D341Med (cell line): ENCODE measurements around the gene SEMA3D.

Source experiments
- DNase-seq: peaks from one replicate; pipeline ENCODE4 v3.0.0; 2012; ENCODE audit warnings: low spot score

SEMA3D gene

DNA sequence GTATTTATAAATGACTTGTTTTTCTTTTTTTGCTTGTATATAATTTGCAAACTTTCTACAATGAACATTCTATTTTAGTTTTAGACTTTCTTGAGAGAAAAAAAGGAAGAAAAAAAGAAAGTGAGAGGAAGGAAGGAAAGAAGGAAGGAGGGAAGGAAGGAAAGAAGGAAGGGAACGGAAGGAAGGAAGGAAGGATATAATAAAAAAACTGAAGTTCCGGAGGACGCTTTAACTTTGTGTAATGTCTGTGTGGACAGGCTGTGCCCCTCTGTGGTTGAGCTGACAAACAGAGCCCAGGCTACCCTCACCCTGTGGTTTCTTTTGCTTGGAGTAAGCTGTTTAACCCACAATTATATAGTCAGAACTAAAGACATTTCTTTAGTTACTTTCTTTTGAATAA is 108.7 kb downstream of the SEMA3D start:
- no peak for DNase-seq

DNA sequence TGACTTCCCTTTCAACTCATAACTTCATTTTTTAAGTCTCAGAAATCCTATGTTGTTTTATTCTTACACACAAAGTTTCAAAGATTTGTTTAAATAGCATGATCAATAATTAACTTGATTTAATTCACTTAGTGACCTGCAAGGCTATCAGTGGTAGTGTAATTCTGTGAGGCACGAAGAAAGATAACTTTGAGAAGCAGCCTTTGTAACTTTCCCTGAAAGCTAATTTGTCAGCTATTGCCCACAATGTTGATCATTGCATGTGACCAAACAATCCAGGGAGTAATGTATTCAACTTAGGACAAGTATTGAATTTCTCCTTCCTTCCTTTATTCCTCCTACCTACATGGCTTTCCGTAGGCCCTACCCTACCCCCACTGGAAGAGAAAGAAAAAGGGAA is 111.0 kb downstream of the SEMA3D start:
- no peak for DNase-seq

DNA sequence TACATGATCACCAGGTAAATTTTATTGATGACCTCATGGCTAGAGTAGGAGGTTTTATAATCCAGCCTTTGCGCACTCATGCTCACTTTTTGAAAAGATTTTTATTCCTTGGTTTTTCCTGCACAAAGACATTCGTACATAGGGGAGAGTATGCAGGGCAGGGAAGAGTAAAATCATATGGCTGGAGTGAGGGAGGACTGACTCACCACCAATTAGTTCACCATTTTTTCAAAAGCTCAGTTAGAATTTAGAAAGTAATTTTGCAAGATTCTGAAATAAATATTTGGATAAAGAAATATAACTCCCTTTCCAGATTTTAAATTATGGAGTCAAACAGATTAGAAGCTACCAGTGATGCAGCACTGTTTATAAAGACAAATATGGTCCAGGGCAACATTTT is 111.9 kb downstream of the SEMA3D start:
- DNase-seq = no peak

DNA sequence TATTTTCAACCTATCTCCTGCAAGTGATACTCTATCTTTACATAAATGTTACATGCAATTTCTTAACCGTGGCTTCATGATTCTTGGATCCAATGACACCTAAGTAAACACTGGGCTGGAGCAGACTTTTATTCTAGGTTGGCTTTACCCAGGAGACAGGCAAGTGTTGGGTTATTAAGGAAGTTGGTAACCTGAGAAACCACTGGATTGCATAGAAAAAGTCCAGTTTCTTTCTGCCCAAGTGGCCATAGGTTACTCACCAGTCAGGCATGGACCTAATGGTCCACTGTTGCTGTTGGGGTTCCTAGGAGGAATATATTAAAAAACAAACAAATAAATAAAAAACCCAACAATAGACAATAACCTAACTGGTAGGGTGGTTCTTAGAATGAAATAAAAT is 112.8 kb downstream of the SEMA3D start:
- DNase-seq = no peak

DNA sequence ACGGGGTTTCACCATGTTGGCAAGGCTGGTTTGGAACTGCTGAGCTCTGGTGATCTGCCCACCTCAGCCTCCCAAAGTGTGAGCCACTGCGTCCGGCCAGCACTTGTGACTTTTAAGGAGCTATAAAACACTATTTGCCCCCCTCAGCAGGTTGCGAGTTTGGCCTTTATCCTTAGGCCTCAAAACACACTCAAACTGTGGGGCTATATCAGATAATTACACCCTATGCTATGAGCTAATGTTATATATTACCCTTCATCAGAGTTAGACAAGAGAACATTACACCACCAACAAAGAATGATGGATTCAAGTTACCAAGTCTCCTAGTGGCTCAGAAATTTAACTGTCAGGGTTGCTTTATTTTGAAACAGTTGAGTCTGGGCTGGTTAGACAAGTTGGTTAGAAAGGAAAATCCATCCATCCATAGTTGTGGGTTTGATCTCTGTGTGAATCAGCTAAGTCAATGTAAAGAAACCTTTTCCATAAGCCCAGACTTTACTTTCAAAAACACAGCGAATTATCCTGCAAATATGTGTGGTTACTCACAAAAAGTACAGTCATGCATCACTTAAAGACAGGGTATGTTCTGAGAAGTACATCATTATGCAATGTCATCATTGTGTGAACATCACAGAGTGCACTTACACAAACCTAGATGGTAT is 115.8 kb downstream of the SEMA3D start:
- DNase-seq = no peak

DNA sequence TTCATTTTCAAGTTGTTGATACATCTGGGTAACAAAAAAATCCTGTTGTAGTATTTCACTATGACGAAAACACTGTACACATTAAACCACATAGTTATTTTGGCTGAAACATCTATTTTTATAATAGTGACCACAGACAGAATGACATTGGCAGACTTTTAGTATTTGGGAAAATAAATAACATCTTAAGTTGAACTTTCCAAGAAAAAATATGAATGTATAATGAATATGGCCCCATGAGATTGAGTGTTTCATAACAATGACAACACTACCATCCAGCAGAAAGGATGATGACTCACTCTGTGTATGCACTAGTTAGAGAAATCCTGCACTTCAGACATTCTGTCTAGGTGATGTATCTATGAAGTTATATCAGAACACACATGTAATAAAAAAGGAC is 118.1 kb downstream of the SEMA3D start:
- no peak for DNase-seq

DNA sequence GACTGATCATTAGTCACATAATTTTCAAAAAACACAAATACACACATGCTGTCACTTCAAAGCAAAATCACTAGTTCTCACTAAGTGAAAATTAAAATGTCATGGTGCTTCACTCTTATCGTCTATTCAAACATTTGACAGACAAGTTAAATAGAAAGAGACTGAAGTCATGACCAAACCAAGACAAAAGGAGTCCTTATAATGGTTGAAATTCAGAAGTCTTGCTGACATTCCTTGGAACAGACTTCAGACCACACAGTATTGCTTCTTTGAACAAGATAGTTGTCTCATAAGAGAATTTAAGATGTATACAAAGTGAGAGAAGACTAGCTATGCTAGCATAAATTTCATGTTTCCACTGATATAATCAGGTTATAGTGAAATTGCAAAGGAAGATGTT is 119.5 kb downstream of the SEMA3D start:
- no peak for DNase-seq

DNA sequence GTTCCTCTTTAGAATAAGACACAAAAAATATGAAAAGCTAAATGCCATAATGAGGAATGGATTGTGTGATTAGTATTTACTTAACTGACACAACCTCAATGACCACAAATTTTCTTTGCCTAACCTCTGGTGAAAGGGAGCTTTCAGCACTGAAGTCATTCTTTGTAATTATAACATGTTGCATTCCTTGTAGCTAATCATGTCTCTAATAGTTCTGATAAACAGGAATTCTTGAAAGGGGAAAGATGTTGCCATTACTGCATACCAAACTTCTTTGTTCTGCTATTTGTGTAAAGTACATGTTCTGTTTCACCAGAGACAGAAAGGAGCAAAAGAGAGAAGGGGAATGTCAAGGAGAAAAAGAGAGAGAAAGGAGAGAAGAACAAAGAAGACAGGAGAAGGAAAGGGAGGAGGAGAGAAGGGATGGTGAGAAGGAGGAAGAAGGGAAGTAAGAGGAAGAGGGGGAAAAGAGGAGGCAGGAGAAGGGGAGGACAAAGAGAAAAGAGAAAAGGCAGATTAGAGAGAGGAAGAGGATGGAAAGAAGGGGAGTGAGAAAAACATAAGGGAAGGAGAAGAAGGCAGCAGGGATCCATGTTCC is 120.9 kb downstream of the SEMA3D start:
- no peak for DNase-seq

DNA sequence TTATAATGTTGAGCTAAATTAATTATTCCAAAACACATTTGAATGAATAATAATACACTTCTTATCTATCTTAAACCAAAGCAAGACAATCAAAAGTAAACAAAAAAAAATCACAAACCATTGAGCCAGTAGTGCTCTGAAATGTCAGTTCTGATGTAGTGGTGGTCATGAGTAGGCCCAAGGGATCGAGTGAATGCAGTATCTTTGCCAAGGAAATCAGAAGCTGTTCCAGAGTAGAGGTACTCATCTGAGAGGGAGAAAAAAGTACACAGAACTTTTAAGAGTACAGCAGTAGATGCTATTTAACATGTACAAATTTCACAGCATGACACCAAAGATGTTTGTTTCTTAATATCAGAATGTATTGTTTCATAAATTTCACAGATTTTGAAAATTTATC is 121.5 kb downstream of the SEMA3D start:
- no peak for DNase-seq

DNA sequence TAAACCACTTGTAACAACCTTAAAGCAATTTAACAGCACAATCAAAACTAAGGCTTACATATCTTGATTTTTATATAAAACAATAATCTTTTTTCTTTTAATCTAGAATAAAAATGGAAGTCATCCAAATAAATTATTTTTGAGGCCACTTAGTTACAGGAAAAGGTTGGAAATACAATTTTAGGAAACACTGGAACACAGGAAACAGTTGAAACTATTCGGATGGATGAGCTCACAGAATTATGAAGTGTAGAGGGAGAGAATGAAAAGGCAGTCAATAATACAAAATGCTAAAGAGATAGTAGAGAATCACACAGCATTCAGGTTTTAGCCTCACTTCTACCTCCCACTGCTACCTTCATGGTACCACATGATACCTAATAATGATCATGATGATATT is 124.2 kb downstream of the SEMA3D start:
- DNase-seq = no peak

DNA sequence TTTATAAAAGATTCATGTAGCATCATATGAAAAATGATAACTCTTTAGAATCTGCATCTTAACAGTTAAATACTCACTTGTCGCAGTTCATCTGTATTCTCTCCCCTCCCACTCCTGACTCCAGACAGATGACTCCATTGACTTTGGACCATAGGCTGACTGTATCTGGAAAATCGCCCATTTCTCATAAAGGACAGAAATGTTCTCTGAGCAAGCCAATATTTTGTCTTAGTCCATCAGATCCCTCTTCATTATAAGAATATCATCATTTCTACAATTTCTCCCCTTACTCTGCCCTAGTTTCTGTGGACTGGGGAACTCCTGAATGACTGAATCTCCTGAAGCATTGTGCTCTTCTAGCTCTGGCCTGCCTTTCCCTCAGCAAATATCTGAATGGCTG is 125.4 kb downstream of the SEMA3D start:
- no peak for DNase-seq

DNA sequence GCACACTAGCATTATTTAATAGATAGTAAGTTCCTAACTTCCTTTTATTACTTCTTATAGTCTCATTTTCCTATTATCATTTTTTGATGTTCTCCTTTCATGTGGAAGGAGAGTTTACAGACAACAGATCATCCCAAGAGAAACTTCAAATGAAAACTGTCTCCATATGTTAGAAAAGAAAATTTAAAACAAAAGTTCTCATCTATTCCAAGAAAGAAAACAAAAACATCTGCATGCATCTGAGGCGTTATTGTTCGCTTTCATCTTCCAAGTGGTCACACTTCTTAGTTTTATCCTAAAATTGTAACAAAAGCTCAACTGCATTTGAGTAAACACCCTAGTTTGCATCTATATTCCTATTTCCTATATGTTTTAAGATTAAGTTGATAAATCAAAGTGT is 126.2 kb downstream of the SEMA3D start:
- DNase-seq = no peak

DNA sequence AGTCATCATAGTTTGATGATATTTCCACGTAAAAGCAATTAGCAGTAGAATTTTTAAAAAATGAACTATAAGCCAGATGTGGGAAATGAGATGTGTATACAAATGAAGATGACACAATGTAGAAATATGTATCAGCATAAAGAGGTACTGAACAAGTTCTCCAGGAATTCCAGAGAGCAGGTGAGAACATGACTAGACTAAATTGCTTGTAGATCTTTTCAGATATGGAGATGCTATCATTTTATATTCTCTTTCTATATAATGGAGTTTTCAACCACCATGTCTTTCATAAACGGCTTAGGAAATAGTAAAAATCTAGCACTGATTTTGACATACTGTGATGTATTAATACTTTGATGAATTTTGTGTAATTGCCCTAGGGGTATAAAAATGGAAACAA is 130.9 kb downstream of the SEMA3D start:
- DNase-seq = no peak

DNA sequence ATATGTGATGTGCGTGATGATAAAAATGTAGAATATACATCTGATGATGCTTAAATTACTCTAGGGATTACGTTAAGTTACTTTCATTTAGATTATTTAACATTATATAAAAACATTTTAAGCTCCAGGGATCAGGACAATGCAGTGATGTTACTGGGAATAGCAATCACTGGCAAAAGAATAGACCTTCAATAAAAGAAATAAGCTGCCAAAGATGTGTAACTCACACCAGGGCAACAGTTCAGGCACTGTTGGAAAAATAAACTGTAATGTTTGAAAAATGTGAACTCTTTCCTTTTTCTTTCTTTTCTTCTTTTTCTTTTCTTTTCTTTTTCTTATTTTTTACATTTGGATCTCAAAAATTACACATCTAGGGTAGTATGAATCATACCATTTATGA is 131.7 kb downstream of the SEMA3D start:
- no peak for DNase-seq

DNA sequence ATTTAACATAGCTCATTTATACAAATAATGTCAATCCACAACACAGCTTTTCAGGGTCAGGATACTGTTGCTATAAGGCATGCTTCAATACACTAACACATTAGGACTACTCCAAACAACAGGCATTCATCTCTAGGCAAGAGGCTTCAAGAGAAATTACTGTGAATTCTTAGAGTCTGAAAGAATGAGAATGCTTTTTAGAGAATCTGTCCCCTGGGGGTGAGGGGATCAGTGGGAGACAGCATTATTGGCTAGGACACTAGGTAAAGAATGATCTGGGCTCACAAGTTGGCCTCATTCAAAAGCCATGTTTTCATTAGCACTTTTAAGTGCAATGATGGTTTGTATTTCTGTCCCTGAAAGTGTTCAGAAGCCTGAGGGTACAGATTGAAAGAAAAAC is 132.6 kb downstream of the SEMA3D start:
- no peak for DNase-seq

DNA sequence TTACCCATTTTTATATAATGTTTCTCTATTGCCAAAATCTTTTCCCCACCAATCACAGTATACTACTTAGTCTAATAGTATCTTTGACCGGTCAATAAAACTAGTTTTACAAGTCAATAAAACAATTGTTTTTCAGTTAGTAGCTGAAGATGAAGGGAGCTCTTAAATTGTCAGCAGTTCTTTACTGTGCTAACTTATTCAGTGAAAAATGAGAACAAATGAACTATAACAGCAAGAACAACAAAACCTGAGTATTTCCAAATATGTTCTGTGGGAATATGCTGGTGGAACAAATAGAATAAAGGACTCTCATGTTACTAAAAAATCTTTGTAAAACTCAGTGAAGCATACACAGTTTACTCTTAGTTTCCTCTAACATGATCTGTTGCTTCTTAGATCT is 134.0 kb downstream of the SEMA3D start:
- DNase-seq = no peak

DNA sequence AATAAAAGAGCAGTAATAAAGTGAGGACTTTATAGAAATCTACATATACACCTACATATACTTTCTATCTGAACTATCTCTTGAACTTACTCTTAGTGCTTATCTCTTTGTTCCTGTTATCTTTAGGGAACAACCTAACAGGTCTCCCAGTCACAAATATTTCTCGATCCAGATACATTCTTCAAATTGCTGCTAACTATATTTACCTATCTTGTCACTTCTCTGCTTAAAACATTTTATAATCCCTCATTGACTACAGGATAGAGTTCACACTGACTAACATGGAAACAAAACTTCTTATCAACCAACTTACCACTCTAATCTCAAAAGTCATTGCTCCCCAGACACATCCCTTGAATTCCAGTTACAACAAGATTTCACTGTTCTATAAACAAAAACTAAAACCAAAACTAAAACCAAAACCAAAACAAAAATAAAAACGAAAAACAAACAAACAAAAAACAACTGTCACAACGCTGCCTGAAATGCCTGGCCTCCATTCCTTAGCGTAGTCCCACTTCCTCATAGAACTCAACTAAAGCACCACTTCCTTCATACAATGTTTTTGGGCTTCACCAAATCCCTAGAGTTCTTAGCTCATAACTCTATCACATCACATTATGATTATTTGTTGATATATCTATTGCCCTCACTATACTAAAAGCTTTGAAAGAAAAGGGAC is 134.7 kb downstream of the SEMA3D start:
- no peak for DNase-seq

DNA sequence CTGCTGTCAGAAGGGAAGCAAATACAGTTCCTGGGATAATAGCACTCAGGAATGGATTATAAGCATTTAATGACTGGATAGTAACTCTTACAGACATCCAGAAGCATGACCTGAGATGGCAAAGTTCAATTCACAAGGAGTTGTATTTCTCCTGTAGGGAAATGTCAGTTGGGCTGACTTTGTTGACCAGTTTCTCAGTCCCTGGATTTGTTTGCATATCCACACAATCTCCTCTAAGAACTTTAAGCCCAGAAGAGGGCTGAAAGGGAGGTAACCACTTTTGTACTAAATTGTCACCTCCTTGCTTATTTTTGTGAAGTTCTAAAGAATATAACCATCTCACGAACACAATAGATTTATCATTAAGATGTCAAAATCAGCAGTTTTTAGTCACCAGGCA is 140.3 kb downstream of the SEMA3D start:
- DNase-seq = no peak

DNA sequence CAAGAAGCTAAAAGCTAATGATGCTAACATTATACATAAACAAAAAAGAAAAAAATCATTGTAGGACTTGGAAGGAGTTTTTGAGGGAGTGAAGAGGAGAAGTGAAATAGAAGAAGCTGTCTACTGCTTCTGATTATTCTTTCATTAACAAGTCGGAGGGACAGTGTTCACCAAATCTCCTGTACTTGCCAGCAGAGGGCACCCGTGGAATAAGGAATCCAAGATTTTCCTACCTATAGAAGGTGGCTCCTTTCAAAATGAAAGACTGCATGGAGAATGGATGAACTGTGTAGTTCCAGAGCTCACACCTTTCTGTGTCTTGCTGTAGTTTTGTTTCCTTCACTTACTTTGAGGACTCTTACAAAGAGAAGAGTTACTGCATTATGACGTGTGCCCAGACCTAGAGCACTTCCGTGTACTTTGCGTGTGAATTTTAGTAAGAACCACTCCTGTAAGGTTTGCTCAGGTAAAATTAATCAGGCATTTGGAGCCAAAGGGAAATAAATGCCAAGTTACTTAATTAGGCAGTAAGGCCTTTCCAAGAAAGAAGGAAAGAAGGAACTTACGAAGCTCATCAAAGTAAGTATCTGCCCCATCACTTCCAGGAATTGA is 145.1 kb downstream of the SEMA3D start:
- peak; percentile 53 for DNase-seq

DNA sequence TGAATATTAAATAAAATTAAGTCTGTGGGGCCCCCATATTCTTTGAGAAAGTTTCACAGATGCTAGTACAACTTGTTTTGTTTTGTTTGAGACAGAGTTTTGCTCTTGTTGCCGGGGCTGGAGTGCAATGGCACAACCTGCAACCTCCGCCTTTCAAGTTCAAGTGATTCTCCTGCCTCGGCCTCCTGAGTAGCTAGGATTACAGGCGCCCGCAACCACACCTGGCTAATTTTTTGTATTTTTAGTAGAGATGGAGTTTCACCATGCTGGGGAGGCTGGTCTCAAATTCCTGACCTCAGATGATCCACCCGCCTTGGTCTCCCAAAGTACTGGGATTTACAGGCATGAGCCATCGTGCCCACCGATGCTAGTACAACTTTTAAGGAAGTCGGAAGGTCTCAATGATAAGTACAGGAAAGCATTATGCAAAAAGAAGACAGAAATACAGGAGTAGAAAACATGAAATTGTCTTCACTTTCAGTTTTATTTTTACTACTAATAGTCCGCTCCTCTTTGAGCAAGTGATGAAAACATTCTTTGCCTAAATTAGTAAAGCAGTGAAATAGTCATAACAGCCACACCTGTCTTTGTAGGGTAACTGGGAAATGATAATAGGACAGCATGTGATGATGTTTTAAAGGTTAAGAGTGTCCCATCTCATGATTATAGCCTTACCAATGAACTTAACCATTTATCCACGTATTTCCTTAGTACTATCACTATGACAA is 147.5 kb downstream of the SEMA3D start:
- DNase-seq = no peak

DNA sequence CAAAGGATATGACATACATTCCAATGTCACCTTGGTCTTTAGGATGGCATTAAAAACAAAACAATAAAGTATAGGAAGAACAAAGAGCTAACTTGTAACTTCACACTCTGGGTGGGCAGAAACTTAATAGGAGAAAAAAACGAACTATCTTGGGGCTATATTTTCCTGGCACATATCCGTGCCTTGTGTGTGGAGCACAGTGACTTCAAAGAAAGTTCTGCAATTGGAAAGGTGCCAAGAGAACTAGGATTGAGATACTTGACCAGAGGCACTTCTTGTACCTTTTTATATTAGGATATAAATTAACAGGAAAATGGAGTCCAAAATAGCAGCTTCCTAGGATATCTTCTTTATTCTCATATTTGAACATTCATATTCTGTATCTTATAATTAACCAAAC is 148.4 kb downstream of the SEMA3D start:
- no peak for DNase-seq

DNA sequence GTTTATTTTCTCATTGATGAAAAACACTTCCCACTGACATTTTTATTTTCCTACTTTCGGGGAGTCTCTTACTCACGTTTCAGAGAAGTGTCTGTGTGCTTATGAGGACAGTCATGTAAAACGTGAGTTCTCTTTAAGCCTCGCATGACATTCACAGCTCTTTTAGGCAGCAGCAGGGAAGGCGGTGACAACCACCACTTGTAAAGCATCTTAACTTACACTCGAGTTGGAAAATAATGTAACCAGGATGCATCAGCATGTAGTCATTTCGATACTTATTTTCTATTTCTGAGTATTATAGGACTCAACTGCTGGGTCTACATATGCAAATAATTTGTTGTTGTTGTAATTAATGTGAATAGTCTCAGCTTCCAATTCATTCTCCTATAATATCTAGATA is 153.6 kb downstream of the SEMA3D start:
- no peak for DNase-seq

DNA sequence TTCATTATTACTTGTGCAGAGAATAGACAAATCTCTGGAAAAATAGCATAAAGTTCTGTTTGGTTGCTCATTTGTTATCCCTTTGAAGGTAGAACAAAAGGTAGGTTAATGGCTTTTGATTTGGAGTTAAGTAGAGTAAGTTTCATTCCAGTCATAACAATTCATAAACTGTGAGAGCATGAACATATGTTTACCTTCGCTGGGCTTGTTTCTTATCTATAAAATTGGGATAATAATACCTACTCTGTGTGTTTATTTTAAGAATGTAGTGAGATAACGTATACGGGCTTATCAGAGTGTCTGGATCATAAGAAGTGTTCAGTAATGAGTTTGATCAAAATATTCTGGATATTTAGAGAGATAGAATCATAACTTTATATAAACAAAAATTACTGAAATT is 155.4 kb downstream of the SEMA3D start:
- no peak for DNase-seq
